Mesenchymal stem cell (in vitro differentiated cells and primary cell): ENCODE measurements around the gene CCDC73.

ENCODE experiments used
- DNase-seq: peaks from one replicate; pipeline ENCODE4 v3.0.0-alpha.2; 2013
- H2AFZ ChIP-seq: one replicate; pipeline ENCODE4 v1.6.1; 2013; ENCODE audit warnings: low read depth, mild to moderate bottlenecking, control low read depth, inconsistent platforms, low read length, moderate library complexity
- H2AK5ac ChIP-seq: 2 replicates; pipeline ENCODE4 v1.6.1; 2013; ENCODE audit warnings: low read length, moderate library complexity, mild to moderate bottlenecking, inconsistent platforms; ENCODE audit not compliant: severe bottlenecking
- H2BK120ac ChIP-seq: one replicate; pipeline ENCODE4 v1.6.1; 2013; ENCODE audit warnings: low read depth, mild to moderate bottlenecking, inconsistent platforms, low read length, moderate library complexity
- H2BK12ac ChIP-seq, 2 experiments: one replicate each; pipeline ENCODE4 v1.6.1; 2013; ENCODE audit warnings: inconsistent platforms in 2 of 2, low read length in 2 of 2, mild to moderate bottlenecking in 2 of 2, moderate library complexity in 2 of 2, control low read depth in 1 of 2
- H2BK15ac ChIP-seq: one replicate; pipeline ENCODE4 v1.6.1; 2013; ENCODE audit warnings: mild to moderate bottlenecking, low read depth, inconsistent platforms; ENCODE audit not compliant: poor library complexity, severe bottlenecking
- H2BK5ac ChIP-seq: 2 replicates; pipeline ENCODE4 v1.6.1; 2013; ENCODE audit warnings: low read depth, mild to moderate bottlenecking, low read length, control low read depth, inconsistent platforms; ENCODE audit not compliant: poor library complexity, severe bottlenecking
- H3K14ac ChIP-seq, 2 experiments: one replicate each; pipeline ENCODE4 v1.6.1; 2013; ENCODE audit warnings: inconsistent platforms in 2 of 2, low read length in 2 of 2, control low read depth in 1 of 2, mild to moderate bottlenecking in 1 of 2, moderate library complexity in 1 of 2
- H3K18ac ChIP-seq, 2 experiments: one replicate each; pipeline ENCODE4 v1.6.1; 2013; ENCODE audit warnings: inconsistent platforms in 2 of 2, low read length in 2 of 2, control low read depth in 1 of 2, low read depth in 1 of 2, mild to moderate bottlenecking in 1 of 2
- H3K23ac ChIP-seq, 2 experiments: one replicate each; pipeline ENCODE4 v1.6.1; 2013; ENCODE audit warnings: inconsistent platforms in 2 of 2, low read length in 2 of 2, mild to moderate bottlenecking in 2 of 2, moderate library complexity in 2 of 2, control low read depth in 1 of 2
- H3K27ac ChIP-seq: 2 replicates; pipeline ENCODE4 v1.5.1; 2013; ENCODE audit warnings: mild to moderate bottlenecking, moderate library complexity, low read length, control low read depth, inconsistent platforms; ENCODE audit not compliant: poor library complexity, severe bottlenecking
- H3K27me3 ChIP-seq, 2 experiments: 2 replicates each; pipeline versions ENCODE4 v1.6.1 to v1.7.0; 2013; ENCODE audit warnings: low read length in 2 of 2, mild to moderate bottlenecking in 2 of 2, moderate library complexity in 2 of 2, control low read depth in 1 of 2, inconsistent platforms in 1 of 2; ENCODE audit not compliant: control insufficient read depth in 1 of 2, insufficient read depth in 1 of 2
- H3K36me3 ChIP-seq, 2 experiments: 2 replicates each; pipeline versions ENCODE4 v1.6.1 to v1.7.0; 2013; ENCODE audit warnings: low read length in 2 of 2, control low read depth in 1 of 2, inconsistent platforms in 1 of 2, low read depth in 1 of 2, mild to moderate bottlenecking in 1 of 2; ENCODE audit not compliant: insufficient read depth in 2 of 2, control insufficient read depth in 1 of 2
- H3K4ac ChIP-seq, 2 experiments: one replicate each; pipeline ENCODE4 v1.6.1; 2013; ENCODE audit warnings: inconsistent platforms in 2 of 2, low read length in 2 of 2, mild to moderate bottlenecking in 2 of 2, moderate library complexity in 2 of 2, control low read depth in 1 of 2, low read depth in 1 of 2
- H3K4me1 ChIP-seq: 2 replicates; pipeline ENCODE4 v1.6.1; 2013; ENCODE audit warnings: low read depth, low read length, control low read depth; ENCODE audit not compliant: control insufficient read depth, insufficient read depth
- H3K4me2 ChIP-seq: 2 replicates; pipeline ENCODE4 v1.6.1; 2013; ENCODE audit warnings: low read length, mild to moderate bottlenecking, inconsistent platforms; ENCODE audit not compliant: poor library complexity, severe bottlenecking
- H3K4me3 ChIP-seq, 2 experiments: 2 replicates each; pipeline versions ENCODE4 v1.5.1 to v1.7.0; 2013; ENCODE audit warnings: low read length in 2 of 2, mild to moderate bottlenecking in 2 of 2, control low read depth in 1 of 2, low read depth in 1 of 2; ENCODE audit not compliant: insufficient read depth in 1 of 2
- H3K79me1 ChIP-seq: replicated peaks from 2 replicates; pipeline ENCODE4 v1.6.1; 2013; ENCODE audit warnings: mild to moderate bottlenecking, control low read depth, low read length, inconsistent platforms; ENCODE audit not compliant: poor library complexity, severe bottlenecking
- H3K9ac ChIP-seq: 2 replicates; pipeline ENCODE4 v1.7.0; 2013; ENCODE audit warnings: mild to moderate bottlenecking, low read length, moderate library complexity
- H3K9me3 ChIP-seq: 2 replicates; pipeline ENCODE4 v1.7.0; 2013; ENCODE audit warnings: mild to moderate bottlenecking, low read length; ENCODE audit not compliant: control insufficient read depth
- H4K8ac ChIP-seq: one replicate; pipeline ENCODE4 v1.6.1; 2013; ENCODE audit warnings: inconsistent platforms, mild to moderate bottlenecking, low read length, moderate library complexity
- H4K91ac ChIP-seq: one replicate; pipeline ENCODE4 v1.6.1; 2013; ENCODE audit warnings: mild to moderate bottlenecking, low read length, inconsistent platforms
- WGBS: methylation state at CpG from one replicate; pipeline ENCODE4 v1.1.7; 2013; ENCODE audit warnings: mixed read lengths; 5-methylcytosine and 5-hydroxymethylcytosine counted together

Gene CCDC73

DNA sequence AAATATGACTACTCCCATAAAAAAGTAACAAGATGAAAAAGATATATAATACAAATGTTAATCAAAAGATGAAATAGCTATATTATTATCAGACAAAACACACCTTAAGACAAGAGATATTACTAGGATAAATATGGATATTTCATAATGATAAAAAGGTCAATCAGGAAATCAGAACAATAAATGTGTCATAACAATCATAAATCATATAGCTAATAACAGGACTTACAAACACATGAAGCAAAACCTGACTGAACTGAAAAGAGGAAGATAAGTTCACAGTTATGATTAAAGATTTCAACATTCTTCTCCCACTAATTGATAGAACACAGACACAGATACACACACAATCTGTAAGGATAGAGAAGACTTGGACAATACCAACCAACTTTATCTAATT lies 163.6 kb downstream of the CCDC73 start:
- no peak overlapping the region for H3K23ac ChIP-seq
- H3K14ac ChIP-seq = no peak overlapping the region
- H3K79me1 ChIP-seq = no peaks in the 10 kb centered on the region
- H3K9ac ChIP-seq = no peak overlapping the region
- no peak overlapping the region for H4K8ac ChIP-seq
- no peak overlapping the region for H2AFZ ChIP-seq
- H2BK5ac ChIP-seq = no peak overlapping the region
- no peak overlapping the region for H2BK120ac ChIP-seq
- no peaks in the 10 kb centered on the region for H3K9me3 ChIP-seq
- H2BK12ac ChIP-seq = no peak overlapping the region
- no peak overlapping the region for H3K27ac ChIP-seq
- H2AK5ac ChIP-seq = no peak overlapping the region
- H3K4me3 ChIP-seq = no peak overlapping the region
- H3K27me3 ChIP-seq = peaks cover 0 to 6% of the 10 kb centered on the region in 2 experiments
- no peak for DNase-seq
- H3K36me3 ChIP-seq = no peaks in the 10 kb centered on the region
- no peak overlapping the region for H3K4me2 ChIP-seq
- H2BK15ac ChIP-seq = no peak overlapping the region
- no peak overlapping the region for H3K4ac ChIP-seq
- no peak overlapping the region for H4K91ac ChIP-seq
- no peak overlapping the region for H3K18ac ChIP-seq
- H3K4me1 ChIP-seq = no peaks in the 10 kb centered on the region

- Histone ChIP-seq H3K27me3 (no peaks in the 10 kb centered on the region), H3K4ac (no peak overlapping the region), H2BK12ac (no peak overlapping the region), H3K36me3 (no peaks in the 10 kb centered on the region), H3K4me3 (no peak overlapping the region), H2AFZ (no peak overlapping the region), H3K79me1 (no peaks in the 10 kb centered on the region), H2AK5ac (no peak overlapping the region), H2BK5ac (no peak overlapping the region), H3K9ac (no peak overlapping the region), H2BK15ac (no peak overlapping the region), H3K14ac (no peak overlapping the region), H3K4me2 (no peak overlapping the region), H4K91ac (no peak overlapping the region), H2BK120ac (no peak overlapping the region), H3K4me1 (no peaks in the 10 kb centered on the region), H4K8ac (no peak overlapping the region), H3K23ac (no peak overlapping the region), H3K18ac (no peak overlapping the region), H3K27ac (no peak overlapping the region), H3K9me3 (no peaks in the 10 kb centered on the region)
- 80% methylated on average over 4 of the region's 4 CpGs for WGBS
- DNase-seq = no peak
Measured at GRCh38 chr11:32616903-32617302, 177.6 kb downstream of the CCDC73 start.

DNA sequence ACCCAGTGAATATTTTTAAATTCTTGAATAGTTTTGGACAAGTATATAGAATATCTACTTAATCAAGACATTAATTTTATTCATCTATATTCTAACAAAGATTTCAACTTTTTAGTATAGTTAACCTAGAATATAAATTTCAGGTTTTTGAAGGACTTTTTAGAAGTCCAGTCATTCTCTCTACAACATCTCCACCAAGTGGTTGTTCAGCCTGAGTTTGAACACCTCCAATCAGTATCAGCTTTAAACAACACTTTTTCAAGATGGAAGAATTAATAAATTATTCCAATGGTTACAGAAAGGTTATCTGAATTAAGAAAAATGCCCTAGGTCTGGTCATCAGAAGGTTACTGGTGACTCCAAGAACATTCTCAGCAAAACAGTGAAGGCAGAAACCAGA lies 179.0 kb downstream of the CCDC73 start:
- Histone ChIP-seq H2BK5ac (no peak overlapping the region), H3K27me3 (no peaks in the 10 kb centered on the region), H3K4ac (no peak overlapping the region), H2BK120ac (no peak overlapping the region), H3K14ac (no peak overlapping the region), H2AK5ac (no peak overlapping the region), H3K4me3 (no peak overlapping the region), H3K79me1 (no peaks in the 10 kb centered on the region), H3K9ac (no peak overlapping the region), H2BK15ac (no peak overlapping the region), H3K9me3 (no peaks in the 10 kb centered on the region), H3K27ac (no peak overlapping the region), H3K4me2 (no peak overlapping the region), H2BK12ac (no peak overlapping the region), H4K91ac (no peak overlapping the region), H3K18ac (no peak overlapping the region), H3K4me1 (no peaks in the 10 kb centered on the region), H2AFZ (no peak overlapping the region), H4K8ac (no peak overlapping the region), H3K23ac (no peak overlapping the region), H3K36me3 (no peaks in the 10 kb centered on the region)
- peak; percentile 11 for DNase-seq

DNA sequence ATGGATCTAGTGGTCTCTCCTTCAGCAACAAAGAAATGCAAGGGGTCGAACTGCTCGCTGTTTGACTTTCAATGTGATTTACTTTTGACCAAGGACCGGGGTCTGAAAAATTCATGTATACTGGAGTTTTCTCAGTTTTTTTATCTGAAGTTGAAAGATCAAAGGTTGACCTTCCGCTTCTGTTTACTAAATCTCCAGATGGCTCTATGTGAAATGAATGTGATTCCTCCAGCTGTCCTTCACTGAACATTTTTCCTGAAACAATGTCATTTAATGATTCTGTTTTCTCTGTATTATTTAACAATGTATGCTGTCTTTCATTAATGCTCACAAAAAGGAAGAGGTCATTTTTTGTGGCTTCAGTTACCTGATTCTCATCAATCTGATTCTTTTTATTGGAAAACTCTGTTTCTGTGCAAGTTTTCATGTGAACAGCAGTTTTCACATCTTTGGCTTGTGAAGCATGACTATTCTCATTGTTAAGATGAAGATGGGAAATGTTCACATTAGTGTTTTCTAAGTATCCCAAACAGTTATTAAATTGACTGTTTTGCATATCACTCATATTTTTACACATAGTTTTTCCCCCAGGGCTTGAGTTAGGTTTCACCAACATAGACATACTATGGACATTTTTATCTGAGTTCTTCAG lies 180.8 kb downstream of the CCDC73 start:
- no peak overlapping the region for H4K91ac ChIP-seq
- peaks cover 0 to 2% of the 10 kb centered on the region in 2 experiments for H3K36me3 ChIP-seq
- H3K4me2 ChIP-seq = no peak overlapping the region
- H3K4me1 ChIP-seq = no peaks in the 10 kb centered on the region
- no peak overlapping the region for H3K4me3 ChIP-seq
- H2AK5ac ChIP-seq = no peak overlapping the region
- H2BK12ac ChIP-seq = no peak overlapping the region
- H3K9me3 ChIP-seq = no peaks in the 10 kb centered on the region
- H3K23ac ChIP-seq = no peak overlapping the region
- H3K79me1 ChIP-seq = no peaks in the 10 kb centered on the region
- no peak overlapping the region for H3K9ac ChIP-seq
- no peak overlapping the region for H3K27ac ChIP-seq
- H2BK5ac ChIP-seq = no peak overlapping the region
- H3K14ac ChIP-seq = no peak overlapping the region
- H3K27me3 ChIP-seq = no peaks in the 10 kb centered on the region
- no peak for DNase-seq
- H2BK120ac ChIP-seq = no peak overlapping the region
- no peak overlapping the region for H3K18ac ChIP-seq
- H3K4ac ChIP-seq = no peak overlapping the region
- no peak overlapping the region for H2BK15ac ChIP-seq
- H2AFZ ChIP-seq = no peak overlapping the region
- 76% methylated on average over 3 of the region's 4 CpGs for WGBS
- H4K8ac ChIP-seq = no peak overlapping the region
